Fibroblast of pulmonary artery (primary cell): ENCODE data around the gene CCSER1.

Experiments
- DNase-seq: peaks from one replicate; pipeline ENCODE4 v3.0.0-alpha.2; 2010; ENCODE audit warnings: low read depth
- H3K4me3 ChIP-seq: replicated peaks from 2 replicates; pipeline ENCODE4 v1.5.1; 2011; ENCODE audit warnings: low read depth, mild to moderate bottlenecking, control low read depth, low read length, moderate library complexity
- CTCF ChIP-seq: IDR thresholded peaks from 2 replicates; pipeline ENCODE4 v1.5.1; 2011; ENCODE audit warnings: mild to moderate bottlenecking, control low read depth, low read length, inconsistent platforms; ENCODE audit errors: missing control alignments

CCSER1 gene

GRCh38 chr4:90226734-90227133, 99.5 kb downstream of the CCSER1 start:
- H3K4me3 ChIP-seq: no peak overlapping the region
- no peak for TF ChIP-seq CTCF
- DNase-seq: no peak

GRCh38 chr4:90227177-90227576, 100.0 kb downstream of the CCSER1 start:
- DNase-seq: no peak
- H3K4me3 ChIP-seq: no peak overlapping the region
- TF ChIP-seq CTCF: no peak

GRCh38 chr4:90234916-90235547, 107.8 kb downstream of the CCSER1 start:
- no peak overlapping the region for H3K4me3 ChIP-seq
- TF ChIP-seq CTCF: no peak
- DNase-seq: no peak

- no peak for DNase-seq
- H3K4me3 ChIP-seq: no peak overlapping the region
- TF ChIP-seq CTCF: no peak
These were observed 110.7 kb downstream of the CCSER1 start for GRCh38 chr4:90237751-90238530.

- no peak overlapping the region for H3K4me3 ChIP-seq
- no peak for DNase-seq
- no peak for TF ChIP-seq CTCF
These were observed 113.1 kb downstream of the CCSER1 start for GRCh38 chr4:90240333-90240732.

- no peak overlapping the region for H3K4me3 ChIP-seq
- DNase-seq: no peak
- no peak for TF ChIP-seq CTCF
These were observed 113.8 kb downstream of the CCSER1 start for GRCh38 chr4:90241008-90241407.
